ENCODE measurements around the gene LIPG.

DNA sequence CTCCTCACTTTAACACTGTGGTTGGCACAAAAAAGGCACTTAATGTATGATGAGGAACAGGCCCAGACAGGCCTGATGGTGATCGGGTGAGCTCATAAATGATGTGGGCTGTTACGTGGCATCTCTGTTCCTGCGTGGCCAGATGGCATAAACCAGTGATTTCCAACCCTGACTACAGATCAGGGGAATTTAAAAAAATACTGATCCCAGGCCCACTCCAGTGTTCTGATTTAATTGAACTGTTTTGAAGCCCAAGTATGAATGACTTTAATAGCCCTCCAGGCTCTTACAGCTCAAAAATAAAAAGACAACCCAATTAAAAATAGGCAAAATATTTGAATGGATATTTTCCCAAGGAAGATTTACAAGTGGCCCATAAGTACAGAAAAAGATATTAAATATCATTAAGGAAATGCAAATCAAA lies 48.2 kb downstream of the LIPG start:
- TF ChIP-seq, protein P1, sequence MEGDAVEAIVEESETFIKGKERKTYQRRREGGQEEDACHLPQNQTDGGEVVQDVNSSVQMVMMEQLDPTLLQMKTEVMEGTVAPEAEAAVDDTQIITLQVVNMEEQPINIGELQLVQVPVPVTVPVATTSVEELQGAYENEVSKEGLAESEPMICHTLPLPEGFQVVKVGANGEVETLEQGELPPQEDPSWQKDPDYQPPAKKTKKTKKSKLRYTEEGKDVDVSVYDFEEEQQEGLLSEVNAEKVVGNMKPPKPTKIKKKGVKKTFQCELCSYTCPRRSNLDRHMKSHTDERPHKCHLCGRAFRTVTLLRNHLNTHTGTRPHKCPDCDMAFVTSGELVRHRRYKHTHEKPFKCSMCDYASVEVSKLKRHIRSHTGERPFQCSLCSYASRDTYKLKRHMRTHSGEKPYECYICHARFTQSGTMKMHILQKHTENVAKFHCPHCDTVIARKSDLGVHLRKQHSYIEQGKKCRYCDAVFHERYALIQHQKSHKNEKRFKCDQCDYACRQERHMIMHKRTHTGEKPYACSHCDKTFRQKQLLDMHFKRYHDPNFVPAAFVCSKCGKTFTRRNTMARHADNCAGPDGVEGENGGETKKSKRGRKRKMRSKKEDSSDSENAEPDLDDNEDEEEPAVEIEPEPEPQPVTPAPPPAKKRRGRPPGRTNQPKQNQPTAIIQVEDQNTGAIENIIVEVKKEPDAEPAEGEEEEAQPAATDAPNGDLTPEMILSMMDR (conservative IDR thresholded peaks at IDR 0.05; ENCODE audit: low read depth, low read length): no peak
- no peak for TF ChIP-seq EZH2 (IDR thresholded peaks at IDR 0.05; ENCODE audit: borderline replicate concordance, low read depth, low read length, poor library complexity, severe bottlenecking)
